ENCODE data around the gene HDAC4. TPM values are rescaled to one million over a fixed set of nuclear protein-coding genes. Genes with fewer than 3 reads are reported as not detected.

Gene HDAC4
- total and polyA plus RNA-seq, 2 experiments from 2014 or later, result 8.1 to 41.8 TPM

DNA sequence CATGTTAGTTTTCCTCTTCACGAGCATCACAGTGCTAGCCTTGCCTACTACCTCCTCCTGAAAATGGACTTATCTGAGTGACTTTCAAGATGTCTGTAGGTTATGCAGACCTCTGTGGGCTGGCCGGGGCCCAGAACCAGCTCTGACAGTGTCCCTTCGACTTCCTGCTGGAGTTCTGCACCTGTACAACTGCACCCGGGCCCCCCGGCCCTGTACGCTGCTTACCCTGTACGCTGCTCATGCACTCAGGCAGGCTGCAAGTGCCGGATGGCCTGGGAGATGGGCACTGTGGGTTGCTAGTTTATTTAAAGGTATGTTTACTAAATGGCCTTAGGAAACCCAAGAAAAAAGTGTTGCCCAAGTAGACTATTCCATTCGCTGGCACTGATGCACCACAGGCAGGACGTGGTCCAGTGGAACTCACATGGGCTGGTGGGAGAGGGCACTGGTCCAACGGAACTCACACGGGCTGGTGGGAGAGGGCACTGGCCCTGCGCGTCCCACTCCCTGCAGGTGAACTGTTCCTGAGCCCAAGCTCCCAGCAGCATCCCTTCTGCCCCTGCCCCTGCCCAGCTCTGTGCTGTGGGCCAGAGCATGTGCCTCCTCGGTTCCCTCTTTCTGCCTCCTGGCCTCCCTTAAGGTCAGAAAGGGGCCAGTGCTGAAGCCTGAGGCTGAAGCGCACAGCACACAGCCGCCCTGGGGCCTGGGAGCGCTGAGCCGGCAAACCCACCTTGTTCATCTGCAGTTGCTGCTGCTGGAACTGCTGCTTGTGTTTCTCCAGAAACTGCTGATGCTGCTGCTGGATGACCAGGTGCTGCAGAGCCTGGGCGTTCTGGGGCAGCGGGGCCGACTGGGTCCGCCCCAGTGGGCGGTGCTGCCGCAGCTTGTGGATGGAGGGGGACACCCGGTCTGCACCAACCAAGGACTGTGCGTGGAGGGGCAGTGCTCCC, 274.8 kb downstream of the HDAC4 start:
- Histone ChIP-seq H3K36me3 (ENCODE audit: insufficient read depth) (peaks cover 3% of the 10 kb centered on the region; the same call in 1 of the 2 replicates), H3K27ac (ENCODE audit: low read depth) (no peak overlapping the region), H3K4me2 (no peak overlapping the region), H3K9me2 (ENCODE audit: insufficient read depth) (no peaks in the 10 kb centered on the region), H3K4me1 (ENCODE audit: insufficient read depth) (no peaks in the 10 kb centered on the region), H3F3A (replicated peaks; ENCODE audit: low read depth) (no peaks in the 10 kb centered on the region), H3K79me2 (replicated peaks; ENCODE audit: insufficient read depth) (no peaks in the 10 kb centered on the region), H4K20me1 (replicated peaks; ENCODE audit: insufficient read depth) (no peaks in the 10 kb centered on the region; the same call in 1 of the 2 replicates), H3K4me3 (no peak overlapping the region), H3K27me3 (ENCODE audit: insufficient read depth) (no peaks in the 10 kb centered on the region), H2AFZ (no peak overlapping the region)
- ATAC-seq, result no peak
- peaks cover 8% of the 10 kb centered on the region for H3K27me3 Mint-ChIP-seq (ENCODE audit: insufficient read depth, low read depth, poor library complexity)
- no peak for DNase-seq (ENCODE audit: low spot score)
- no peaks in the 10 kb centered on the region for H3K4me1 Mint-ChIP-seq
- no peak overlapping the region for H3K4me3 Mint-ChIP-seq
- TF ChIP-seq JUNB (IDR thresholded peaks at IDR 0.05; ENCODE audit: unreplicated experiment) (no peak), ZNF114 (CRISPR knock-in tag; IDR thresholded peaks at IDR 0.05) (no peak), NANOG (IDR thresholded peaks at IDR 0.05; ENCODE audit: borderline replicate concordance) (no peak), ZNF331 (CRISPR knock-in tag; IDR thresholded peaks at IDR 0.05; ENCODE audit: low read depth) (no peak)
- peaks cover 42% of the 10 kb centered on the region for H3K36me3 Mint-ChIP-seq (ENCODE audit: low read depth)
- peaks cover 7% of the 10 kb centered on the region; the same call in 2 of the 3 replicates for H3K9me3 Mint-ChIP-seq
- no peak overlapping the region for H3K27ac Mint-ChIP-seq

DNA sequence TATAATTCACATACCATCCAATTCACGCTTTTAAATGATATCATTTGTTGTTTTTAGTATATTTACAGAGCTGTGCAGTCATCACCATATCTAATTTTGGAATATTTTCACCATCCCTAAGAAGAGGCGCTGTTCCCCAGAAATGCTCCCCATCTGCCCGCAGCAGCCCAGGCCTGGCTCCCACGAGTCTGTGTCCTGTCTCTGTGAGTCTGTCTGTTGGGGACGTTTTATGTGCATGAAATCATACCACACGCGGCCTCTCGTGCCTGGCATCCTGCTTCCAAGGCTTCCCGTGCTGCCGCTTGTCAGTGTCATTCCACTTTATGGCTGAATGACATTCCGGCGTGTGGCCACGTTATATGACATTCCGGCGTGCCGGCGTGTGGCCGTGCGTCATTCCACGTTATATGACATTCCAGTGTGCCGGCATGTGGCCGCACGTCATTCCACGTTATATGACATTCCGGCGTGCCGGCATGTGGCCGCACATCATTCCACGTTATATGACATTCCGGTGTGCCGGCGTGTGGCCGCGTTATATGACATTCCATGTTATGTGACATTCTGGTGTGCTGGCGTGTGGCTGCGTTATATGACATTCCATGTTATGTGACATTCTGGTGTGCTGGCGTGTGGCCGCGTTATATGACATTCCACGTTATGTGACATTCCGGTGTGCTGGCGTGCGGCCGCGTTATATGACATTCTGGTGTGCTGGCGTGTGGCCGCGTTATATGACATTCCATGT, 276.5 kb downstream of the HDAC4 start:
- H3K27ac Mint-ChIP-seq, result no peak overlapping the region
- no peak overlapping the region for H3K4me2 ChIP-seq
- no peaks in the 10 kb centered on the region for H4K20me1 ChIP-seq (replicated peaks; ENCODE audit: insufficient read depth)
- H3K4me1 ChIP-seq (ENCODE audit: insufficient read depth), result no peaks in the 10 kb centered on the region
- no peaks in the 10 kb centered on the region for H3K79me2 ChIP-seq (replicated peaks; ENCODE audit: insufficient read depth)
- ATAC-seq, result no peak
- no peaks in the 10 kb centered on the region for H3K9me2 ChIP-seq (ENCODE audit: insufficient read depth)
- no peaks in the 10 kb centered on the region for H3K27me3 ChIP-seq (ENCODE audit: insufficient read depth)
- no peak overlapping the region for H3K27ac ChIP-seq (ENCODE audit: low read depth)
- no peak overlapping the region for H3K4me3 ChIP-seq
- H3F3A ChIP-seq (replicated peaks; ENCODE audit: low read depth), result no peaks in the 10 kb centered on the region
- H3K36me3 ChIP-seq (ENCODE audit: insufficient read depth), result peaks cover 3% of the 10 kb centered on the region; the same call in 1 of the 2 replicates
- no peak overlapping the region for H3K4me3 Mint-ChIP-seq
- DNase-seq (ENCODE audit: low spot score), result no peak
- H3K36me3 Mint-ChIP-seq (ENCODE audit: low read depth), result peaks cover 36% of the 10 kb centered on the region
- H3K27me3 Mint-ChIP-seq (ENCODE audit: insufficient read depth, low read depth, poor library complexity), result peaks cover 10% of the 10 kb centered on the region
- no peaks in the 10 kb centered on the region for H3K4me1 Mint-ChIP-seq
- H3K9me3 Mint-ChIP-seq, result peaks cover 7% of the 10 kb centered on the region; the same call in 2 of the 3 replicates
- no peak overlapping the region for H2AFZ ChIP-seq
- TF ChIP-seq, protein P1, sequence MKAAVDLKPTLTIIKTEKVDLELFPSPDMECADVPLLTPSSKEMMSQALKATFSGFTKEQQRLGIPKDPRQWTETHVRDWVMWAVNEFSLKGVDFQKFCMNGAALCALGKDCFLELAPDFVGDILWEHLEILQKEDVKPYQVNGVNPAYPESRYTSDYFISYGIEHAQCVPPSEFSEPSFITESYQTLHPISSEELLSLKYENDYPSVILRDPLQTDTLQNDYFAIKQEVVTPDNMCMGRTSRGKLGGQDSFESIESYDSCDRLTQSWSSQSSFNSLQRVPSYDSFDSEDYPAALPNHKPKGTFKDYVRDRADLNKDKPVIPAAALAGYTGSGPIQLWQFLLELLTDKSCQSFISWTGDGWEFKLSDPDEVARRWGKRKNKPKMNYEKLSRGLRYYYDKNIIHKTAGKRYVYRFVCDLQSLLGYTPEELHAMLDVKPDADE (IDR thresholded peaks at IDR 0.05), result no peak
- TF ChIP-seq, protein P2, sequence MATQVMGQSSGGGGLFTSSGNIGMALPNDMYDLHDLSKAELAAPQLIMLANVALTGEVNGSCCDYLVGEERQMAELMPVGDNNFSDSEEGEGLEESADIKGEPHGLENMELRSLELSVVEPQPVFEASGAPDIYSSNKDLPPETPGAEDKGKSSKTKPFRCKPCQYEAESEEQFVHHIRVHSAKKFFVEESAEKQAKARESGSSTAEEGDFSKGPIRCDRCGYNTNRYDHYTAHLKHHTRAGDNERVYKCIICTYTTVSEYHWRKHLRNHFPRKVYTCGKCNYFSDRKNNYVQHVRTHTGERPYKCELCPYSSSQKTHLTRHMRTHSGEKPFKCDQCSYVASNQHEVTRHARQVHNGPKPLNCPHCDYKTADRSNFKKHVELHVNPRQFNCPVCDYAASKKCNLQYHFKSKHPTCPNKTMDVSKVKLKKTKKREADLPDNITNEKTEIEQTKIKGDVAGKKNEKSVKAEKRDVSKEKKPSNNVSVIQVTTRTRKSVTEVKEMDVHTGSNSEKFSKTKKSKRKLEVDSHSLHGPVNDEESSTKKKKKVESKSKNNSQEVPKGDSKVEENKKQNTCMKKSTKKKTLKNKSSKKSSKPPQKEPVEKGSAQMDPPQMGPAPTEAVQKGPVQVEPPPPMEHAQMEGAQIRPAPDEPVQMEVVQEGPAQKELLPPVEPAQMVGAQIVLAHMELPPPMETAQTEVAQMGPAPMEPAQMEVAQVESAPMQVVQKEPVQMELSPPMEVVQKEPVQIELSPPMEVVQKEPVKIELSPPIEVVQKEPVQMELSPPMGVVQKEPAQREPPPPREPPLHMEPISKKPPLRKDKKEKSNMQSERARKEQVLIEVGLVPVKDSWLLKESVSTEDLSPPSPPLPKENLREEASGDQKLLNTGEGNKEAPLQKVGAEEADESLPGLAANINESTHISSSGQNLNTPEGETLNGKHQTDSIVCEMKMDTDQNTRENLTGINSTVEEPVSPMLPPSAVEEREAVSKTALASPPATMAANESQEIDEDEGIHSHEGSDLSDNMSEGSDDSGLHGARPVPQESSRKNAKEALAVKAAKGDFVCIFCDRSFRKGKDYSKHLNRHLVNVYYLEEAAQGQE (IDR thresholded peaks at IDR 0.05; ENCODE audit: unreplicated experiment), result no peak
- TF ChIP-seq ZNF331 (CRISPR knock-in tag; IDR thresholded peaks at IDR 0.05; ENCODE audit: low read depth), result no peak
- TF ChIP-seq, protein P3, sequence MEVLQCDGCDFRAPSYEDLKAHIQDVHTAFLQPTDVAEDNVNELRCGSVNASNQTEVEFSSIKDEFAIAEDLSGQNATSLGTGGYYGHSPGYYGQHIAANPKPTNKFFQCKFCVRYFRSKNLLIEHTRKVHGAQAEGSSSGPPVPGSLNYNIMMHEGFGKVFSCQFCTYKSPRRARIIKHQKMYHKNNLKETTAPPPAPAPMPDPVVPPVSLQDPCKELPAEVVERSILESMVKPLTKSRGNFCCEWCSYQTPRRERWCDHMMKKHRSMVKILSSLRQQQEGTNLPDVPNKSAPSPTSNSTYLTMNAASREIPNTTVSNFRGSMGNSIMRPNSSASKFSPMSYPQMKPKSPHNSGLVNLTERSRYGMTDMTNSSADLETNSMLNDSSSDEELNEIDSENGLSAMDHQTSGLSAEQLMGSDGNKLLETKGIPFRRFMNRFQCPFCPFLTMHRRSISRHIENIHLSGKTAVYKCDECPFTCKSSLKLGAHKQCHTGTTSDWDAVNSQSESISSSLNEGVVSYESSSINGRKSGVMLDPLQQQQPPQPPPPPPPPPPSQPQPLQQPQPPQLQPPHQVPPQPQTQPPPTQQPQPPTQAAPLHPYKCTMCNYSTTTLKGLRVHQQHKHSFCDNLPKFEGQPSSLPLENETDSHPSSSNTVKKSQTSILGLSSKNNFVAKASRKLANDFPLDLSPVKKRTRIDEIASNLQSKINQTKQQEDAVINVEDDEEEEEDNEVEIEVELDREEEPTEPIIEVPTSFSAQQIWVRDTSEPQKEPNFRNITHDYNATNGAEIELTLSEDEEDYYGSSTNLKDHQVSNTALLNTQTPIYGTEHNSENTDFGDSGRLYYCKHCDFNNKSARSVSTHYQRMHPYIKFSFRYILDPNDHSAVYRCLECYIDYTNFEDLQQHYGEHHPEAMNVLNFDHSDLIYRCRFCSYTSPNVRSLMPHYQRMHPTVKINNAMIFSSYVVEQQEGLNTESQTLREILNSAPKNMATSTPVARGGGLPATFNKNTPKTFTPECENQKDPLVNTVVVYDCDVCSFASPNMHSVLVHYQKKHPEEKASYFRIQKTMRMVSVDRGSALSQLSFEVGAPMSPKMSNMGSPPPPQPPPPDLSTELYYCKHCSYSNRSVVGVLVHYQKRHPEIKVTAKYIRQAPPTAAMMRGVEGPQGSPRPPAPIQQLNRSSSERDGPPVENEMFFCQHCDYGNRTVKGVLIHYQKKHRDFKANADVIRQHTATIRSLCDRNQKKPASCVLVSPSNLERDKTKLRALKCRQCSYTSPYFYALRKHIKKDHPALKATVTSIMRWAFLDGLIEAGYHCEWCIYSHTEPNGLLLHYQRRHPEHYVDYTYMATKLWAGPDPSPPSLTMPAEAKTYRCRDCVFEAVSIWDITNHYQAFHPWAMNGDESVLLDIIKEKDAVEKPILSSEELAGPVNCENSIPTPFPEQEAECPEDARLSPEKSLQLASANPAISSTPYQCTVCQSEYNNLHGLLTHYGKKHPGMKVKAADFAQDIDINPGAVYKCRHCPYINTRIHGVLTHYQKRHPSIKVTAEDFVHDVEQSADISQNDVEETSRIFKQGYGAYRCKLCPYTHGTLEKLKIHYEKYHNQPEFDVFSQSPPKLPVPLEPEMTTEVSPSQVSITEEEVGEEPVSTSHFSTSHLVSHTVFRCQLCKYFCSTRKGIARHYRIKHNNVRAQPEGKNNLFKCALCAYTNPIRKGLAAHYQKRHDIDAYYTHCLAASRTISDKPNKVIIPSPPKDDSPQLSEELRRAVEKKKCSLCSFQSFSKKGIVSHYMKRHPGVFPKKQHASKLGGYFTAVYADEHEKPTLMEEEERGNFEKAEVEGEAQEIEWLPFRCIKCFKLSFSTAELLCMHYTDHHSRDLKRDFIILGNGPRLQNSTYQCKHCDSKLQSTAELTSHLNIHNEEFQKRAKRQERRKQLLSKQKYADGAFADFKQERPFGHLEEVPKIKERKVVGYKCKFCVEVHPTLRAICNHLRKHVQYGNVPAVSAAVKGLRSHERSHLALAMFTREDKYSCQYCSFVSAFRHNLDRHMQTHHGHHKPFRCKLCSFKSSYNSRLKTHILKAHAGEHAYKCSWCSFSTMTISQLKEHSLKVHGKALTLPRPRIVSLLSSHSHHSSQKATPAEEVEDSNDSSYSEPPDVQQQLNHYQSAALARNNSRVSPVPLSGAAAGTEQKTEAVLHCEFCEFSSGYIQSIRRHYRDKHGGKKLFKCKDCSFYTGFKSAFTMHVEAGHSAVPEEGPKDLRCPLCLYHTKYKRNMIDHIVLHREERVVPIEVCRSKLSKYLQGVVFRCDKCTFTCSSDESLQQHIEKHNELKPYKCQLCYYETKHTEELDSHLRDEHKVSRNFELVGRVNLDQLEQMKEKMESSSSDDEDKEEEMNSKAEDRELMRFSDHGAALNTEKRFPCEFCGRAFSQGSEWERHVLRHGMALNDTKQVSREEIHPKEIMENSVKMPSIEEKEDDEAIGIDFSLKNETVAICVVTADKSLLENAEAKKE (CRISPR knock-in tag; IDR thresholded peaks at IDR 0.05), result no peak
- TF ChIP-seq JUNB (IDR thresholded peaks at IDR 0.05; ENCODE audit: unreplicated experiment), result no peak
- no peak for TF ChIP-seq CREB1 (CRISPR knock-in tag; IDR thresholded peaks at IDR 0.05; ENCODE audit: low read depth)

All from GM23338 (cell line).